HG03139 (cell line): ENCODE results near the gene CLGN.
"Not testable (repeated sequence)": the region's sequence is repeated elsewhere in the genome, so short reads cannot be mapped to it uniquely, and the experiment has no call there.

Source experiments
- ATAC-seq: cut with Tn5 transposase; IDR thresholded peaks from one replicate; pipeline ENCODE4 v1.9.1; 2021; ENCODE audit not compliant: unreplicated experiment

CLGN gene

GRCh38 chr4:140427106-140427918 lies at the start of gene CLGN:
CLGN (minus strand) TSS chr4:140427648; CDS start chr4:140413078, 14,570 bp downstream.
- peak; percentile 76 for ATAC-seq

GRCh38 chr4:140472156-140472555 lies 44.7 kb upstream of the CLGN start:
- no peak for ATAC-seq

GRCh38 chr4:140469791-140470733 lies 42.6 kb upstream of the CLGN start:
- ATAC-seq, result no peak

- no peak for ATAC-seq
Observed at GRCh38 chr4:140466146-140466545, 38.7 kb upstream of the CLGN start.

GRCh38 chr4:140463614-140464013 lies 36.2 kb upstream of the CLGN start:
- no peak for ATAC-seq

GRCh38 chr4:140463182-140463581 lies 35.7 kb upstream of the CLGN start:
- no peak for ATAC-seq

GRCh38 chr4:140450352-140450751 lies 22.9 kb upstream of the CLGN start:
- ATAC-seq, result no peak

GRCh38 chr4:140448830-140449229 lies 21.4 kb upstream of the CLGN start:
- no peak for ATAC-seq

GRCh38 chr4:140448162-140448561 lies 20.7 kb upstream of the CLGN start:
- ATAC-seq, result no peak

GRCh38 chr4:140444347-140444746 lies 16.9 kb upstream of the CLGN start:
- ATAC-seq, result not testable (repeated sequence)

- ATAC-seq, result no peak
Observed at GRCh38 chr4:140439644-140440142, 12.2 kb upstream of the CLGN start.

- no peak for ATAC-seq
Observed at GRCh38 chr4:140427919-140428471, 547 bp upstream of the CLGN start.

GRCh38 chr4:140426610-140427105 lies 790 bp downstream of the CLGN start:
- peak; percentile 20 for ATAC-seq

GRCh38 chr4:140423106-140423505 lies 4.3 kb downstream of the CLGN start:
- ATAC-seq, result no peak

GRCh38 chr4:140413130-140413969 lies 14.1 kb downstream of the CLGN start:
- ATAC-seq, result not testable (repeated sequence)

- ATAC-seq, result no peak
Observed at GRCh38 chr4:140408974-140409373, 18.5 kb downstream of the CLGN start.

- no peak for ATAC-seq
Observed at GRCh38 chr4:140406292-140406691, 21.2 kb downstream of the CLGN start.

- no peak for ATAC-seq
Observed at GRCh38 chr4:140400111-140400510, 27.3 kb downstream of the CLGN start.

GRCh38 chr4:140395668-140396067 lies 31.8 kb downstream of the CLGN start:
- ATAC-seq, result no peak

- ATAC-seq, result no peak
Observed at GRCh38 chr4:140388015-140388414, 39.4 kb downstream of the CLGN start.
